ENCODE measurements around the gene HPS4.

The HPS4 gene

GRCh38 chr22:26463688-26464087 lies 19.9 kb downstream of the HPS4 start:
- DNase-seq, result no peak

GRCh38 chr22:26463101-26463661 lies 20.4 kb downstream of the HPS4 start:
- DNase-seq, result no peak

GRCh38 chr22:26462641-26463040 lies 20.9 kb downstream of the HPS4 start:
- DNase-seq, result no peak

GRCh38 chr22:26462051-26462450 lies 21.5 kb downstream of the HPS4 start:
- no peak for DNase-seq

- DNase-seq, result no peak
Observed at GRCh38 chr22:26461188-26461810, 22.3 kb downstream of the HPS4 start.

- DNase-seq, result no peak
Observed at GRCh38 chr22:26460202-26460601, 23.4 kb downstream of the HPS4 start.

GRCh38 chr22:26457661-26458272 lies 25.8 kb downstream of the HPS4 start:
- DNase-seq, result no peak

GRCh38 chr22:26453812-26454500 lies 29.6 kb downstream of the HPS4 start:
- DNase-seq, result no peak

GRCh38 chr22:26453216-26453615 lies 30.4 kb downstream of the HPS4 start:
- no peak for DNase-seq

GRCh38 chr22:26452236-26453016 lies 31.2 kb downstream of the HPS4 start:
- DNase-seq, result no peak

- DNase-seq, result no peak
Observed at GRCh38 chr22:26450453-26451185, 33.0 kb downstream of the HPS4 start.

GRCh38 chr22:26448941-26449340 lies 34.6 kb downstream of the HPS4 start:
- DNase-seq, result no peak

- DNase-seq, result no peak
Observed at GRCh38 chr22:26448334-26448733, 35.2 kb downstream of the HPS4 start.

- DNase-seq, result no peak
Observed at GRCh38 chr22:26447584-26448329, 35.8 kb downstream of the HPS4 start.

- DNase-seq, result no peak
Observed at GRCh38 chr22:26446808-26447515, 36.6 kb downstream of the HPS4 start.

GRCh38 chr22:26445577-26446275 lies 37.9 kb downstream of the HPS4 start:
- DNase-seq, result no peak

GRCh38 chr22:26444777-26445176 lies 38.8 kb downstream of the HPS4 start:
- DNase-seq, result no peak

- DNase-seq, result no peak
Observed at GRCh38 chr22:26443901-26444690, 39.5 kb downstream of the HPS4 start.

- no peak for DNase-seq
Observed at GRCh38 chr22:26442086-26442756, 41.4 kb downstream of the HPS4 start.
